Measurements from ENCODE around the gene PIEZO2. TPM values are rescaled to one million over a fixed set of nuclear protein-coding genes. Genes with fewer than 3 reads are reported as not detected.
A peak's percentile ranks its signal among the peaks of the same experiment; 100 is the strongest.

The PIEZO2 gene
- total RNA-seq, 6 donors from 2014 or later, result 6.5 to 37.7 (median 7.8) TPM

DNA sequence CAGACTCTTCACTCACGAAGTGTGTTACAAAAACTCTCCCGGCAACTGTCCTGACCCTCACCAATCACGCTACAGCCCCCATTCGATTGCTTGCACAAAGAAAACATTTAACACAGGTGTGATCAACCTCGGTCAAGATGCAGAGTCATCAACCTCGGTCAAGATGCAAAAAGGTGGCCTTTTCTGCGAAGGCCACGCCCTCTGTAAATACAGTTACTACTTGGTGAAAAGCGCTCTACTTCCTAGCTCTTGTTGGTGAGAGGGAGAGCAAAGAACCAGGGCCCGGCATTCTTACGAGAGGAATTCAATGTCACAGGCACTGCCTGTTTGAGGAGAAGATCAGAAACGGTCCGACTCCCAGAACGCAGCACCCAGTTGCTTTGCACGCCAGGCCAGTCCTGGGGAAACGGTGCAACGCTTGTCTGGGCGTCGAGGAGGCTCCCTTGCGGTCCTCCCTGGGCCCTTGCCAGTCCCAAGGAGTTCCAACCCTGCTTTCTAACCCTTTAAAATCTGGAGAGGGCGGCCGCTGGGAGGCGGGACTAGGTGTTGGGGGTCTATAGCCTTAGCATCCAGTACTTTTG is 1.9 kb downstream of the PIEZO2 start:
- WGBS, 2 donors, result 30 to 38% methylated on average over 17 to 23 of the region's 23 CpGs
- no peaks in the 10 kb centered on the region for H3K9me3 ChIP-seq
- no peaks in the 10 kb centered on the region for H3K36me3 ChIP-seq
- ATAC-seq (ENCODE audit: low FRiP score in 2 of 2) (no peak), DNase-seq (peak in 1 of 2 donors; percentile 18)
- TF ChIP-seq POLR2AphosphoS5 (IDR thresholded peaks at IDR 0.05) (no peak), EP300 (IDR thresholded peaks at IDR 0.05) (no peak), POLR2A (IDR thresholded peaks at IDR 0.05) (no peak)
- TF ChIP-seq, protein P1, sequence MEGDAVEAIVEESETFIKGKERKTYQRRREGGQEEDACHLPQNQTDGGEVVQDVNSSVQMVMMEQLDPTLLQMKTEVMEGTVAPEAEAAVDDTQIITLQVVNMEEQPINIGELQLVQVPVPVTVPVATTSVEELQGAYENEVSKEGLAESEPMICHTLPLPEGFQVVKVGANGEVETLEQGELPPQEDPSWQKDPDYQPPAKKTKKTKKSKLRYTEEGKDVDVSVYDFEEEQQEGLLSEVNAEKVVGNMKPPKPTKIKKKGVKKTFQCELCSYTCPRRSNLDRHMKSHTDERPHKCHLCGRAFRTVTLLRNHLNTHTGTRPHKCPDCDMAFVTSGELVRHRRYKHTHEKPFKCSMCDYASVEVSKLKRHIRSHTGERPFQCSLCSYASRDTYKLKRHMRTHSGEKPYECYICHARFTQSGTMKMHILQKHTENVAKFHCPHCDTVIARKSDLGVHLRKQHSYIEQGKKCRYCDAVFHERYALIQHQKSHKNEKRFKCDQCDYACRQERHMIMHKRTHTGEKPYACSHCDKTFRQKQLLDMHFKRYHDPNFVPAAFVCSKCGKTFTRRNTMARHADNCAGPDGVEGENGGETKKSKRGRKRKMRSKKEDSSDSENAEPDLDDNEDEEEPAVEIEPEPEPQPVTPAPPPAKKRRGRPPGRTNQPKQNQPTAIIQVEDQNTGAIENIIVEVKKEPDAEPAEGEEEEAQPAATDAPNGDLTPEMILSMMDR (IDR thresholded peaks at IDR 0.05), result no peak
- peaks cover 5 to 26% (median 15%) of the 10 kb centered on the region in 4 donors for H3K4me1 ChIP-seq
- H3K27me3 ChIP-seq, result peaks cover 0 to 19% (median 9%) of the 10 kb centered on the region in 4 donors
- H3K27ac ChIP-seq, result peak overlapping the region in 1 of 4 donors; percentile 72
- H3K4me3 ChIP-seq, result peak overlapping the region in 3 of 4 donors; percentile 38 to 50 (median 48)

DNA sequence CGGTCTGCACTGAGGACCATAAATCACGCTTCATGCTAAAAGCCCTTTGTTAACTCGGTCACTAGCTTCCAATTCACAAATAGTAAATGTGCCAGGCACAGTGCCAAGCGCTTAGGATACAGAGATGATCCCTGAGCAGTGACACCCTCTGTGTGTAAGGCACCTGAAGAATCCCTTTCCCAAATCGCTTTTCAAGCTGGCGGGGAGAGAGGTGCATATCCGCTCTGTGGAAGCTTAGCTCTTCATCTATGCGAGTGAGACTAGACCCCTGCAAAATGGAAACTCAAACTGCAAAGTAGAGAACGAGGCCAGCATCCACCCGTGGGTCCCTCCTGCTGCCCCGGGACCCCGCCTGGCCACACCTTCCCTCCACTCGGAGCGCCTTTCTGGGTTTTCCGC is 2.4 kb downstream of the PIEZO2 start:
- WGBS, 2 donors, result 53 to 59% methylated on average over 15 of the region's 15 CpGs
- no peaks in the 10 kb centered on the region for H3K9me3 ChIP-seq
- peak overlapping the region in 1 of 4 donors; percentile 21 for H3K27ac ChIP-seq
- peaks cover 5 to 26% (median 15%) of the 10 kb centered on the region in 4 donors for H3K4me1 ChIP-seq
- TF ChIP-seq POLR2AphosphoS5 (IDR thresholded peaks at IDR 0.05) (no peak), EP300 (IDR thresholded peaks at IDR 0.05) (no peak), POLR2A (IDR thresholded peaks at IDR 0.05) (no peak)
- TF ChIP-seq, protein P1 (IDR thresholded peaks at IDR 0.05), result no peak
- ATAC-seq (ENCODE audit: low FRiP score in 2 of 2), result peak in 1 of 2 donors; percentile 3
- DNase-seq, result peak in 1 of 2 donors; percentile 29
- peaks cover 0 to 19% (median 9%) of the 10 kb centered on the region in 4 donors for H3K27me3 ChIP-seq
- no peaks in the 10 kb centered on the region for H3K36me3 ChIP-seq
- H3K4me3 ChIP-seq, result peak overlapping the region in 3 of 4 donors; percentile 38 to 50 (median 48)

DNA sequence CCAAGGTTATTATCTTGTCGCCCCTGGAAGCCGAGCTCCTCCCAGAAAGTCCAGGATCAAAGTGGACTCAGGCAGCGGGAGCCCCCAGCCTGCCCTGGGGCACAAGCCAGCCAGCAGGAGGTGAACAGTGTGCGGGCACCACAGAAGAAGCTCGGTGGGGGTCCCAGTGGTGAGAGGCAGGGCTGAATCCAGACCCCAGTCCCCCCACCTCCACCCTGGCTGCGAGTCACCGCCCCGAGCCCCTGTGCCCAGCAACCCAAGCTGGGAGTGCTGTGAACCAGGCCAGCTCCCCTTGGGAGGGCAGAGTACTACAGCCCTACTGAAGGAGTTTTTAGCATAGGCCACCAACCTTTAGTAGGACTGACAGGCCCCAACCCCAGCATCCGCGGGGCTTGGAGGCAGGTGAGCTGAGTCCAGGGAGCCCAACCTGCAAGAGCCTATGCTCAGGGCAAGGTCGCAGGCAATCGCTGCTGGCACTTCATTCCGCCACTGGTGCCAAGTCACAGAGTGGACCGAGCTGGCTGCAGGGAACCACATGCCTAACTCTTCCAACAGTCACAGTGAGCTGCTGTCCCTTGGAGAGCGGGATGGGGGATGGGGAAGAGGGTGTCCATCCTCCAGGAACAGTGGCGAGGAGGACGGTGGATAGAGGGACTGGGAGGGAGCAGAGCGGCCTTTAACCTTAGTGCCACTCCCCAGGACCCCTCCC is 3.0 kb downstream of the PIEZO2 start:
- Histone ChIP-seq H3K36me3 (no peaks in the 10 kb centered on the region), H3K9me3 (no peaks in the 10 kb centered on the region), H3K27me3 (peaks cover 0 to 19% (median 9%) of the 10 kb centered on the region in 4 donors), H3K4me1 (peaks cover 5 to 26% (median 15%) of the 10 kb centered on the region in 4 donors), H3K27ac (peak overlapping the region in 1 of 4 donors; percentile 21), H3K4me3 (peak overlapping the region in 2 of 4 donors; percentile 48 to 50)
- ATAC-seq (ENCODE audit: low FRiP score in 2 of 2) (peak in 1 of 2 donors; percentile 32), DNase-seq (peak in 1 of 2 donors; percentile 63)
- WGBS, 2 donors, result 62 to 69% methylated on average over 7 to 10 of the region's 18 CpGs
- TF ChIP-seq POLR2AphosphoS5 (IDR thresholded peaks at IDR 0.05), result no peak
- TF ChIP-seq, protein P1 (IDR thresholded peaks at IDR 0.05), result no peak
- TF ChIP-seq EP300 (IDR thresholded peaks at IDR 0.05), result no peak
- TF ChIP-seq POLR2A (IDR thresholded peaks at IDR 0.05), result no peak

DNA sequence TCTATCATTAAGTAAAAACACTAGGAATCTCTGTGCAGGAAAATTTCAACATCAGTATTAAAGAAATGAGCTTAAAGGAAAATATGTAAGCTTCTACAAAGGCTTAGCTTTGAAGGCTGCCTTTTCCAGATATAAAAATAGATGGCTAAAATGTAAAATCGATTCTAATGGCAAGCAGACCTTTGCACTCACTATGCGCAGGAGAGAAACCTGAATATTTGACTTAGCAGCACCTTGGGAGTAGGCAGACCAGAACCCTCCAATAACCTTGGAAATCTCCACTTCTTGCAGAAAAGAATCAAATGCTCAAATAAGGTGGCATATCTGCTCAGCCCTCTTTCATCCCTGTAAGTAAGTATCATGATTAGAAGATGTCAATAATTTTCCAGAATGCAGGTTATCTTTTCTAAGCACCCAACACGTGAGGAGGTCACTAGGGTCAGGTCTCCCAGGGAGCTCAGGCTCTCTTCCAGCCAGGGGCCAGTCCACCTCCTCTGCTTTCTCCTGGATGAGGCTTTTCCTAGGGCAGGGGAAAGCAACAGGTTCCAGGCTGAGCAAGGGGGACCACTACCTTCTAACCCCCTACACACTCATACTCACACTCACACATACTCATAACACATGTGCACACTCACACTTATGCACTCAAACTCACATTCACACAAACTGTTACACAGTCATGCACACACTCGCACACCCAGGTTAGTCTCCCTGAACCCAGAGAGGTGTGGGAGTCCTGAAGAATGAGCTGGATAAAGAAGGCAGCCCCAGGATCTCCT is 3.8 kb downstream of the PIEZO2 start:
- Histone ChIP-seq H3K4me3 (peak overlapping the region in 1 of 4 donors; percentile 48), H3K36me3 (no peaks in the 10 kb centered on the region), H3K27ac (no peak overlapping the region), H3K27me3 (peaks cover 0 to 19% (median 9%) of the 10 kb centered on the region in 4 donors), H3K4me1 (peaks cover 5 to 26% (median 15%) of the 10 kb centered on the region in 4 donors), H3K9me3 (no peaks in the 10 kb centered on the region)
- TF ChIP-seq POLR2A (IDR thresholded peaks at IDR 0.05) (no peak), EP300 (IDR thresholded peaks at IDR 0.05) (no peak), POLR2AphosphoS5 (IDR thresholded peaks at IDR 0.05) (no peak)
- TF ChIP-seq, protein P1 (IDR thresholded peaks at IDR 0.05), result no peak
- ATAC-seq (ENCODE audit: low FRiP score in 2 of 2), result peak in 1 of 2 donors; percentile 4
- WGBS, 2 donors, result 78 to 80% methylated on average over 4 of the region's 4 CpGs
- DNase-seq, result no peak

All from upper lobe of left lung (tissue), 6 donors.